ENCODE data around the gene REELD1.

DNA sequence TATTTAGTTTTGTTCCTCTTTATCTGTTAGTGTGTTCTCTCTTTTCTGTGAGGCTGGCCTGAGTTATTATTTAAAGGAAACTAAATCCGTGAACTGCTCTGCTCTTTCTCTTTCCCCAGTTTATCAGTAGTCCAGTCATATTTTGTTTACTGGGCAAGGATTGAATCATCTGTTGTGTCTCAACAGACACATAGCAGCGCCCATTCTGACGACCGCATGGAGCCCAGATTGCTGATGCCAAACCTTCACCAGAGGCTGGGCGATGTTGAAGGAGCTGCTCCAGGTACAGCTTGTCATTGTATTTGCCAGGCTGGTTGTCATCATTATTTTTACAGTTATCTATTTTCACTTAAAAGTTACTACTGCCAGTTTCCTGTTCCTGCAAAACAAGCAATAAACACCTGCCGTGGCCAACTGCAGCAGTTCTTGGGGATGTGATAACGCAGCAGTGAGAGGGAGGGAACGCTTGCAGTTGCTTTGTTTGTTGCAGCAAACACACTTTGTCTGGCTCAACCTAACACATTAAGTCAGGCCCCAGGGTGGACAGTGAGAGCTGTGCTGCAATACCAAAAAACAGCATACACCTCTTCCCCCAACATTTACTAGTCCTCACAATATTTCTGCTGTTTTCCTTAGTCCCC lies 10.1 kb downstream of the REELD1 start:
- TF ChIP-seq, protein P1, sequence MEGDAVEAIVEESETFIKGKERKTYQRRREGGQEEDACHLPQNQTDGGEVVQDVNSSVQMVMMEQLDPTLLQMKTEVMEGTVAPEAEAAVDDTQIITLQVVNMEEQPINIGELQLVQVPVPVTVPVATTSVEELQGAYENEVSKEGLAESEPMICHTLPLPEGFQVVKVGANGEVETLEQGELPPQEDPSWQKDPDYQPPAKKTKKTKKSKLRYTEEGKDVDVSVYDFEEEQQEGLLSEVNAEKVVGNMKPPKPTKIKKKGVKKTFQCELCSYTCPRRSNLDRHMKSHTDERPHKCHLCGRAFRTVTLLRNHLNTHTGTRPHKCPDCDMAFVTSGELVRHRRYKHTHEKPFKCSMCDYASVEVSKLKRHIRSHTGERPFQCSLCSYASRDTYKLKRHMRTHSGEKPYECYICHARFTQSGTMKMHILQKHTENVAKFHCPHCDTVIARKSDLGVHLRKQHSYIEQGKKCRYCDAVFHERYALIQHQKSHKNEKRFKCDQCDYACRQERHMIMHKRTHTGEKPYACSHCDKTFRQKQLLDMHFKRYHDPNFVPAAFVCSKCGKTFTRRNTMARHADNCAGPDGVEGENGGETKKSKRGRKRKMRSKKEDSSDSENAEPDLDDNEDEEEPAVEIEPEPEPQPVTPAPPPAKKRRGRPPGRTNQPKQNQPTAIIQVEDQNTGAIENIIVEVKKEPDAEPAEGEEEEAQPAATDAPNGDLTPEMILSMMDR (conservative IDR thresholded peaks at IDR 0.05; ENCODE audit: low read length) = no peak
- TF ChIP-seq EZH2phosphoT487 (IDR thresholded peaks at IDR 0.05; ENCODE audit: borderline replicate concordance) = no peak

All from Loucy (cell line).